Stimulated activated naive CD8-positive, alpha-beta T cell treated with anti-CD3 and anti-CD28 coated beads, Interleukin-15, Interleukin-2, amounts not matched to agents 100 U/mL and 50 U/mL, for 24 hours (primary cell): ENCODE measurements around the gene MED9.
"Not testable (repeated sequence)": the region's sequence is repeated elsewhere in the genome, so short reads cannot be mapped to it uniquely, and the experiment has no call there.

Source experiments
- ATAC-seq: fragments of 150-1000 bp; cut with Tn5 transposase; one replicate; pipeline ENCODE4 v1.10.0; 2021
- DNase-seq: peaks from one replicate; pipeline ENCODE4 v3.0.0; 2021

Gene MED9

DNA sequence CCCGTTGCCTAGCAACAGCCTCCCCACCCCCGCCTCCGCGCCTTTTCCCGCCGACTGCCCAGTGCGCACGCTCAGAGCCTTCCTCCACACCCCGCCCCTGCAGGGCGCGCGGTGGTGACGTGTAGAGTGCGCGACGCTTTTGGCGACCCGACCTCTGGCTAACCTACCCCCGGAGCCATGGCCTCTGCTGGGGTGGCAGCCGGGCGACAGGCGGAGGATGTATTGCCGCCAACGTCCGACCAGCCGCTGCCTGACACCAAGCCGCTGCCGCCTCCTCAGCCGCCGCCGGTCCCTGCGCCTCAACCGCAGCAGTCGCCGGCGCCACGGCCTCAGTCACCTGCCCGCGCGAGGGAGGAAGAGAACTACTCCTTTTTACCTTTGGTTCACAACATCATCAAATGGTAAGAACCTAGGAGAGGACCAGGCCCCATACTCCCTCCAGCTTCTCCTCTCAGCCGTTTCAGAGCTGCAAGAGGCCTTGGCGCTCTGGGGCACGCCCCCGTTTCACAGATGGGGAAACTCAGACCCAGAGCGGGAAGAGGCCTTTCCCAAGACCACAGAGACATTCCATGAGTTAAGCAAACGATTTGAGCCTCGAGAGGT is at the start of gene MED9:
TSS of gene MED9 (plus strand) at position 136 of the 603 bp plus-strand sequence. CDS start at position 178, 42 bp downstream.
- ATAC-seq (peak; percentile 97), DNase-seq (peak; percentile 98)

DNA sequence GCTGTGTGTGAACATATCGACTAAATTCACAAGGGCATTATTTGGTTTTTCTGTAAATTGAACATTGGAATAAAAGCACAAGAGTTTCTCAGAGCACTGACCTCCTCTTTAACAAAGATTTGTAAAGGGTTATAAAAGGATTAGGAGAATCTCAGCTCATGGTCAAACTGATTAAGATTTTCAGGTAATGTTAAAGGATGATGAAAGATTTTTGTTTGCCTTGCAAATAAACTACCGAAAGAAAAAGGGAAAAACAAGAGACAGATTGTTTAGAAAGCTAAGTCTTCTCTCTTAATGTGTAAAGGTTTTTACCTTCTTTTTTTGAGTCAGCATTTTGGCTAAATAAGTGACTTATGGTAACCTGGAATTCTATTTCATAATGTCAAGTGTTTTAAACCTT is 47.6 kb upstream of the MED9 start:
- ATAC-seq (no peak), DNase-seq (no peak)

- not testable (repeated sequence) for ATAC-seq
Measured at GRCh38 chr17:17430924-17431323, 45.9 kb upstream of the MED9 start.

GRCh38 chr17:17431605-17432004 is 45.2 kb upstream of the MED9 start:
- no peak for DNase-seq
- no peak for ATAC-seq

More at GRCh38 chr17:17430924-17431323, 45.9 kb upstream of the MED9 start:
- DNase-seq = not testable (repeated sequence)

GRCh38 chr17:17433000-17433703 is 43.6 kb upstream of the MED9 start:
- no peak for DNase-seq
- peak; percentile 36 for ATAC-seq

GRCh38 chr17:17434477-17434876 is 42.3 kb upstream of the MED9 start:
- DNase-seq (no peak), ATAC-seq (no peak)

- no peak for ATAC-seq
- DNase-seq = no peak
Measured at GRCh38 chr17:17435323-17435722, 41.5 kb upstream of the MED9 start.

DNA sequence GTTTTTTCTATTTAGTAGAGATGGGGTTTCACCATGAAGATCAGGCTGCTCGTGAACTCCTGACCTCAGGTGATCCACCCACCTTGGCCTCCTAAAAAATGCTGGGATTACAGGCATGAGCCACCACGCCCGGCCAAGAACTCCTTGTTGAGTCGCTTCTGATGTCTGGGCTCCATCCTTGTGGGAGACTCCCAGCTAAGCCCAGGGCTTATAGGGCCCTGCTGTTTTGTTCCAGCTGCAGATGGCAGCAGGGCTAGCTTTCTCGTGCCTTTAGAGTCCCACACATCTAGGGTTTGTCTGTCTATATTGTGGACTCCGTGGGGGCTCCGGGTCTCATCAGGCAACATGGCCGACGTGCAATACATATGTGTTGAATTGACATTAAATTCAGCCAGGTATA is 39.3 kb upstream of the MED9 start:
- no peak for ATAC-seq
- no peak for DNase-seq

GRCh38 chr17:17437893-17438292 is 38.9 kb upstream of the MED9 start:
- ATAC-seq = no peak
- DNase-seq = no peak

GRCh38 chr17:17440010-17440843 is 36.6 kb upstream of the MED9 start:
- DNase-seq = peak; percentile 83
- peak; percentile 82 for ATAC-seq

DNA sequence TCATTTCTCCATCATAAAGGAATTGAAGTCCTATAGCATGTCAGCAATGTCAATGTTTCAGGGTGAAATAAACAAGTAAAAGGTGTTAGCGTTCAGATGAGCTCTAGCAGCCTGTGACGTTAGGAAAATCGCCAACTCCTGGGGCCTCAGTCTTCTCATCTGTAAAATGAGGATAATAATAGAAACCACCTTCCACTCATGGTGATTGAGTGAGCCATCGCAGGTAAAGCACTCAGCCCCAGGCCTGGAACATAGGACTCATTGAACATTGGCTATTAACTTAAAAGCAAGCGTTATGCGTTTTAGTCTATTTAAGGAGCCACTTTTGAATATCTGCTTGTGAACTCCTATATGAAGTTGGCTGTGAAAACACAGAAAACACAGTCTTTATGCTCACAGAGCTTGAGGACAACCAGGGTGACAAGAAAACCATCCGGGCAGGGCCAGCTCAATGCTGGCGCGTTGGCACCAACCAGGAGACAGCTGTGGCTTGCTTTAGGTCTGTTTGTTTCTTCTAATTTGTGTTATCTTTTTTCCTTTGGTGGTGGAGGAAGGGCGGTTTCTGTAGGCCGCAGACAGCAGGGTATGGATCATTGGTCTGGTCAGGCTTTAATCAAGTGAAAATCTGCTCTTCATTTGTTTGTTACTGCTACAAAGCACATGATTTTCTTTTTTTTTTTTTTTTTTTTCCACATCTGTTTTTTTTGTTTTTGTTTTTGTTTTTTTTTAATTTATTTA is 35.7 kb upstream of the MED9 start:
- ATAC-seq (no peak), DNase-seq (no peak)

GRCh38 chr17:17443173-17443572 is 33.6 kb upstream of the MED9 start:
- ATAC-seq = no peak
- DNase-seq = no peak

- DNase-seq = no peak
- ATAC-seq = no peak
Measured at GRCh38 chr17:17445296-17445924, 31.4 kb upstream of the MED9 start.

GRCh38 chr17:17445925-17446665 is 30.7 kb upstream of the MED9 start:
- DNase-seq = no peak
- ATAC-seq = no peak

DNA sequence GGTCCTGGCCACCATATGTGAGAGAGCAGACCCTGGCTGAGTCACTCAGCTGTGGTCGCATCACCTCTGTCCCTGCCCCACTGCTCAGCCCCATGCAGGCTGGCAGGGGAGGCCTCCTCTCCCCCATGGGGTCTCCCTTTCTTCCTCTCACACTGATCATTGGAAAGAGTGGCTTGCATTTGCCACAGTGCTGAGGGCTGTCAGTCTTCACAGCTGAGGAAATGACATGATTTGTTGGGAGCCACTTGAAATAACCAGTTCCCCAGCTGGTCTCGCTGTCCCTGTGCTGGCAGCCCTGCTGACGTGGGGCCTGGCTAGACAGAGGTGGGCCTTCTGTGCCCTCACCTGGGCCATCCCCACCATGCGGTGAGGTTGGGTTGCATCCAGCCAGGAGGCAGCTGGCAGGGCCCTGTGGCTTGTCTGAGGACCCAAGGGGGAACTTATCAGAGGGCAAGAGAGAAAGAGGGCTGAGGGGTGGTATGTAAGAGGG is 30.1 kb upstream of the MED9 start:
- DNase-seq = no peak
- ATAC-seq = no peak

- ATAC-seq = no peak
Measured at GRCh38 chr17:17447264-17447663, 29.5 kb upstream of the MED9 start.

GRCh38 chr17:17448076-17448475 is 28.7 kb upstream of the MED9 start:
- ATAC-seq (no peak), DNase-seq (no peak)

More at GRCh38 chr17:17447264-17447663, 29.5 kb upstream of the MED9 start:
- DNase-seq = no peak

DNA sequence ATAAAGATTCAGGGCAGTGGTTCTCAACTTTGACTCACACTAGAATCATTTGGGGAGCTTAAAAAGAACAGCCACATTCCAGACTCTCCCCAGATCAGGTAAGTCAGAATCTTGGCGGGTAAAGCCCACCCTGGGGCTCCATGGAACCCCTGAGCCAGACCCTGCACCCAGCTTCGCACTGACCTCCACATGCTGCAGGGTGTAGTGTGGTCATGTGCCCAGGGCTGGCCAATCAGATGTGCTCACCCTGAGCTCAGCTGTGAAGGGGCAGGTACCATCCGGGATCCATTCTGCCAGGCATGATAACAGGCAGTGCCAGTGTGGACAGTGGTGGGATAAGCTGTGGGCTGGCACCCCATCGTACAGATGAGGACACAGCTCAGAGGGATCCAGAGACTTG is 28.1 kb upstream of the MED9 start:
- DNase-seq (no peak), ATAC-seq (no peak)

- ATAC-seq = no peak
- no peak for DNase-seq
Measured at GRCh38 chr17:17453088-17453487, 23.7 kb upstream of the MED9 start.

- DNase-seq = no peak
- no peak for ATAC-seq
Measured at GRCh38 chr17:17454276-17454675, 22.5 kb upstream of the MED9 start.

DNA sequence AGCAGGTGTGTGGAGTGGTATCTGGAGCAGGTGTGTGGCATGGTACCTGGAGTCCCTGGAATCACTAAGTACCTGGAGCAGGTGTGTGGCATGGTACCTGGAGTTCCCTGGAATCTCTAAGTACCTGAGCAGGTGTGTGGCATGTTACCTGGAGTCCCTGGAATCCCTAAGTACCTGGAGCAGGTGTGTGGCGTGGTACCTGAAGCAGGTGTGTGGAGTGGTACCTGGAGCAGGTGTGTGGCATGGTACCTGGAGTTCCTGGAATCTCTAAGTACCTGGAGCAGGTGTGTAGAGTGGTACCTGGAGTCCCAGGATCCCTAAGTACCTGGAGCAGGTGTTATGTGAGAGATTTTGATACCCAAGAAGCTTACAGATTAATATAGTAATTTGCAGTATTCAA is 22.1 kb upstream of the MED9 start:
- DNase-seq, ATAC-seq: not testable (repeated sequence)
